ENCODE results near the gene EFEMP1.
A peak's percentile ranks its signal among the peaks of the same experiment; 100 is the strongest.

EFEMP1 gene, protein sequence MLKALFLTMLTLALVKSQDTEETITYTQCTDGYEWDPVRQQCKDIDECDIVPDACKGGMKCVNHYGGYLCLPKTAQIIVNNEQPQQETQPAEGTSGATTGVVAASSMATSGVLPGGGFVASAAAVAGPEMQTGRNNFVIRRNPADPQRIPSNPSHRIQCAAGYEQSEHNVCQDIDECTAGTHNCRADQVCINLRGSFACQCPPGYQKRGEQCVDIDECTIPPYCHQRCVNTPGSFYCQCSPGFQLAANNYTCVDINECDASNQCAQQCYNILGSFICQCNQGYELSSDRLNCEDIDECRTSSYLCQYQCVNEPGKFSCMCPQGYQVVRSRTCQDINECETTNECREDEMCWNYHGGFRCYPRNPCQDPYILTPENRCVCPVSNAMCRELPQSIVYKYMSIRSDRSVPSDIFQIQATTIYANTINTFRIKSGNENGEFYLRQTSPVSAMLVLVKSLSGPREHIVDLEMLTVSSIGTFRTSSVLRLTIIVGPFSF

DNA sequence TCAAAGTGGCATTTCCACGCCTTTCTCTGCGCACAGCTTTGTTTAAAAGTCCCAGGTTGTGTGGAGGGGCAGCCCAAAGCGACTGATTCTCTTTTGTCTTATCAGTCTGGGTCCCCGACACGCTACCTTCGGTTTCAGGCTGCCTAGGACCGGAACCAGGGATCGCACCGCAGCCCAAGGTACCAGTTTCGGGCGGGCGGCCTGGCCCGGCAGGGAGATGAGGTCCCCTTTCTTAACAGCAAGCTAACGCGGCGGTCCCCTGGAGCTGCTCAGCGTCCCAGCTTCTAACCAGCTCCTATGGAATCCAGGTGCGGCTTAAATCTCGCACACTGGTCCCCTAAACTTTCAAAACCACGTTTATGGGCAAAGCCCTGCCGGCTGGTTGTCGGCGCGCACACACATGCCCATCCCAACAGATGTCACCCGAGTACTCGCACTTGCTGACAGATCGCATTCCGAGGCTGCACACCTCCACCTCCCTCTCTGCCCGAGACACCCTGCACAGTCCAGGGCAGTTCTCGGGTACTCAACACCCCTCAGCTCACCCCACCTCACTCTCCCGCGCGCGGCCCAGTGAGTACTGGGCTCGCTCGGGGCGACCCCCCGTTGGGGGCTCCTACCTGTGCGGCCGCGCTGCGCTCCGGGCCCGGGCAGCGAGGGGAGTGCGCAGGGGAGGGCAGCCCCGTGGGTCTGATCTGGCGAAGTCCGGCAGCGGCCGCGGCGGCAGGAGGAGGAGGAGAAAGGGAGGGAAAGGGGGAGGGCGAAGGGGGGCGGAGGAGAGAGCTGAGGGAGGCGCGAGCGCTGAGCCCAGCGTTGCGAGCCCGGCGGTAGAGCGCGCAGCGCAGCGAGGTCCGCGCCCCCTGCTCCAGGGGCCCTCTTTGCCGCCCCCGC, at the start of gene EFEMP1:
EFEMP1 (minus strand) TSS at position 692 of the 891 bp plus-strand sequence. CDS start 1,342 bp downstream, outside the sequence.
- H2AFZ ChIP-seq (ENCODE audit: low read depth, low read length): no peak within 1 kb of the TSS
- H3K36me3 ChIP-seq (ENCODE audit: insufficient read depth, low read length): no peaks in the 10 kb centered on the region
- H3K27me3 ChIP-seq (ENCODE audit: insufficient read depth, low read length): peaks cover 28% of the 10 kb centered on the region
- H3K9me3 ChIP-seq (ENCODE audit: low read length): no peaks in the 10 kb centered on the region
- H3K4me3 ChIP-seq (ENCODE audit: low read length): peak within 1 kb of the TSS; percentile 36
- H3K4me1 ChIP-seq (ENCODE audit: insufficient read depth, low read length): peaks cover 7% of the 10 kb centered on the region

DNA sequence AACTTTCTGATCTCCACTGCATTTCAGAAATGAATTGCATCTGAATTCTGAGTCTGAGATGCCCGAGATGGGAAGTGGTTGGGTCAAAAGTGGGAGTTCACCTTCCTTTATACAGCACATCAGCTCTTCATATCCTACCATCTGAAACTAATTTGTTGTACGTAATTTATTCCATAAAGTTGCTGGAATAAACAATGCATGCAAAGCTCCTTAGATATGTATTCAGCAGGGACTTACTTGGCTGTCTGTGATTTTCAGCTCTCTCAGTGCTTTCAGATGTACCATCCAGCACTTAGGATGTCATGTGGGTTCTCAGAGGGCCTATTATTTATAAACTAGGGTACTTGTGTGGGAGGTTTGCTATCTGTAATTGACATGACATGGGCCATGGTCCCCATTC, 46.9 kb upstream of the EFEMP1 start:
- H3K27me3 ChIP-seq (ENCODE audit: insufficient read depth, low read length): no peaks in the 10 kb centered on the region

DNA sequence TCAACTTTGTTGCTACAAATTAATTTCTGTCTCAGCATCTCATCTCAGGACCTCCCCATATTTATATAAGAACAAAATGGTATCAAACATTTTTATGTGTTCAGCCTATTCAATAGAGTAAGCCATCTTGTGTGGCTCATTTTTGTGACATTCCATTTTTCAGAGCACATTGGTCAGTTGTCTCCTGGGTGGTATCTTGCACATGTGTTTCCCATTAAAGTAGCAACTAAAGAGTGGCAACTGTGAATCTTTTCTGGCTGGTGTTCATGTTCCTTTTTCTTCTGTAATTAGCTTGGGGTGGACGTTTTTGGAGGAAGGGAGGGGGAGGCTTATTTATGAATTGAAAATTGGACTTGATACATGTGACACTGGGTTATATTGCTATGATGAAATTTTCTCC, 45.4 kb upstream of the EFEMP1 start:
- Histone ChIP-seq H3K27me3 (ENCODE audit: insufficient read depth, low read length) (no peaks in the 10 kb centered on the region), H3K4me3 (ENCODE audit: low read length) (no peak overlapping the region), H3K9me3 (ENCODE audit: low read length) (no peaks in the 10 kb centered on the region), H2AFZ (ENCODE audit: low read depth, low read length) (no peak overlapping the region), H3K4me1 (ENCODE audit: insufficient read depth, low read length) (no peaks in the 10 kb centered on the region), H3K36me3 (ENCODE audit: insufficient read depth, low read length) (no peaks in the 10 kb centered on the region)

More for the DNA sequence above, 46.9 kb upstream of the EFEMP1 start:
- Histone ChIP-seq H3K4me1 (ENCODE audit: insufficient read depth, low read length) (no peaks in the 10 kb centered on the region), H2AFZ (ENCODE audit: low read depth, low read length) (no peak overlapping the region), H3K4me3 (ENCODE audit: low read length) (no peak overlapping the region), H3K36me3 (ENCODE audit: insufficient read depth, low read length) (no peaks in the 10 kb centered on the region), H3K9me3 (ENCODE audit: low read length) (no peaks in the 10 kb centered on the region)

DNA sequence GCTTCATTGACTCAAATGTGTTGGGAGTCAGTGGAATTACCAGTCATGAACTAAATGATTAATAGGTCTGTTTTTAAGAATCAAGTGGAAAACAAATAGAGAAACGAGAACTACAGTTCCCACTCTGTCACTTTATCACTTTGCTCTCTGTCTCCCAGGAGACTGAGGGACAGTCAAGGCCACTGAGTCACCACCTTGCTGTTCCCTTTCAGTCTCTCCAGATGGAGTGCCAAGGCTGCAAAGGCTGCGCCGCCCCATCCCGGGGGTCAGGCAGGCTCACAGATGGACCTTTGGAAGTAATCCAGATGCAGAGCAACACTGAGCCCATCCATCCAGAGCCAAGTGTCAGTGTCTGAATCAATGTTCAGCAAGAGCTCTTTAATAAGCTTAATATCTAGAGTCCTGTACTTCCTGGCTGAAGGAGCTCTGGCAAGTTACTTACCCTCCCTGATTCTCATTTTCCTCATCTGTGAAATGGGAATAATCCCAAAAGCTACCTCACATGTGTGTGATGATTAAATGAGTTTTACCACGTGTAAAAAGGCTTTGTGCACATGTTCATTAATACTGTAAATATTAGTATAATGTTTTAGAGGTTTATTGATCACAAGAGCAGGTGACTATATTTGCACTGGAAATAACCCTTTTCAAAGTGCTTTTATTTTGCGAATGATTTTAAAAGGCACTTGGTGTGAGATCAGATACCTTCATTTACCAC, 43.0 kb upstream of the EFEMP1 start:
- no peaks in the 10 kb centered on the region for H3K9me3 ChIP-seq (ENCODE audit: low read length)
- H2AFZ ChIP-seq (ENCODE audit: low read depth, low read length): no peak overlapping the region
- H3K4me1 ChIP-seq (ENCODE audit: insufficient read depth, low read length): no peaks in the 10 kb centered on the region
- no peaks in the 10 kb centered on the region for H3K27me3 ChIP-seq (ENCODE audit: insufficient read depth, low read length)
- no peak overlapping the region for H3K4me3 ChIP-seq (ENCODE audit: low read length)
- no peaks in the 10 kb centered on the region for H3K36me3 ChIP-seq (ENCODE audit: insufficient read depth, low read length)

GRCh38 chr2:55965966-55966365, 42.4 kb upstream of the EFEMP1 start:
- Histone ChIP-seq H3K27me3 (ENCODE audit: insufficient read depth, low read length) (no peaks in the 10 kb centered on the region), H3K4me3 (ENCODE audit: low read length) (no peak overlapping the region), H3K36me3 (ENCODE audit: insufficient read depth, low read length) (no peaks in the 10 kb centered on the region), H3K9me3 (ENCODE audit: low read length) (no peaks in the 10 kb centered on the region), H3K4me1 (ENCODE audit: insufficient read depth, low read length) (no peaks in the 10 kb centered on the region), H2AFZ (ENCODE audit: low read depth, low read length) (no peak overlapping the region)

DNA sequence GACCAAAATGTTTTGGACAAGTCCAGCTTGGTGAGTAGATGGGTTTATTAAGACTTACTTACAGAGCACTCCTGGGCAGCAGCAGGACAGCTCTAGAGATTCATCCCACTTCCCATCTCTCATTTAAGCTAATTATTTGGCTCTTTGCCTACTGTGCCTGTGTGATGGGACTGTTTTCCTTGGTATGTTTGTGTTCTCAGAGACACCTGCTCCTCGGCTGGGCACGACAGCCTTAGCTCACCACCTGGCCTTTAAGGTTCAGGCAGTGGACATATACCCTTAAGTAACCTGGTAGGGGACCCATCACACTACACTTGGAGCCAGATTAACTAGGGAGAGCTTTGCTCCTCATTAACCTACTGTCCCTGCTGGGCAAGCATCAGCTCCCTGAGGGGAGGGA, 41.7 kb upstream of the EFEMP1 start:
- no peaks in the 10 kb centered on the region for H3K4me1 ChIP-seq (ENCODE audit: insufficient read depth, low read length)
- H3K4me3 ChIP-seq (ENCODE audit: low read length): no peak overlapping the region
- no peak overlapping the region for H2AFZ ChIP-seq (ENCODE audit: low read depth, low read length)
- no peaks in the 10 kb centered on the region for H3K27me3 ChIP-seq (ENCODE audit: insufficient read depth, low read length)
- no peaks in the 10 kb centered on the region for H3K36me3 ChIP-seq (ENCODE audit: insufficient read depth, low read length)
- H3K9me3 ChIP-seq (ENCODE audit: low read length): no peaks in the 10 kb centered on the region

DNA sequence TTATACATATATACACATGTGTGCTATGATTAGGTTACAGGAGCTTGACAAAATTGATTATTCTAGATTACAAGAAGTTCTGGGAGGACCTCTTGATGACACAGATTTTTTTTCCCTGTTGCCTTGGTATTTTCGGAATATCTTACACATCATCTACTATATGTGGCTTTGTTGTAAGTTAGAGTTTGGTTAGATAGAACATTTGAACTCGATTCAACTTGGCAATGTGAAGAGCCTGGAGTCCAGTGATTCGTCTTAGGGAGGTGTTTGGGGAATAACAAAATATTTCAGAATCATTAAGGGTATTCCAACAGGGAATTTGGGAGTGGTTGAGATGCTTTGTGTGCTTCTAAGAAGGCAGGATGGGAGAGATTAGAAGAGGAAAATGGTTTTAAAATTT, 39.3 kb upstream of the EFEMP1 start:
- Histone ChIP-seq H3K4me1 (ENCODE audit: insufficient read depth, low read length) (no peaks in the 10 kb centered on the region), H2AFZ (ENCODE audit: low read depth, low read length) (no peak overlapping the region), H3K27me3 (ENCODE audit: insufficient read depth, low read length) (no peaks in the 10 kb centered on the region), H3K9me3 (ENCODE audit: low read length) (no peaks in the 10 kb centered on the region), H3K4me3 (ENCODE audit: low read length) (no peak overlapping the region), H3K36me3 (ENCODE audit: insufficient read depth, low read length) (no peaks in the 10 kb centered on the region)

DNA sequence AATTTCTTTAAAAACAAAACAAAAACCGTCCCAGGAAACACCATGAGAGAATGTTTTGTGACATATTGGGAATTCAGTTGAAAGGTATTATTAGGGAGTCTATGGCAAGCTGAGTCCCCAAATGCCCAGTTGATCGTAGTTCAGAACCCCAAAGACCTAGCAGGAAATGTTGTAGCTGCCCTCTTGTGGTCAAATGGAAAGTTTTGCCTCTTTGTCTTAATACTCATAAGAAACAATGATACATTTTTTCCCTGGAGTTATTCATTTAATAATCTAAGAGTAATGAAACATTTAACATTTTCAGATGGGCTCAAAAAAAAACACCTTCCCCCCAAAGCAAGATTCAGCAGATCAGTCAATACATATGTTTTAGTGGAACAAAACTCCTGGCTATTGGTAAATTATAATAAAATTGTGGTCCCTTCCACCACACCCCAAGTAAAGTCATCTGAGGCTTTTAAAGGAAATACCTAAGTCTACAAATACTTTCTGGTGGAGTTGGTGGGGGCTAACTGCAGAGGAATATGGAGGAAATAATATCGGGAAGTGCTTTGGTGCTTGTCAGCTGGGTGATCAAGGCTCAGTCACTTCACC, 37.8 kb upstream of the EFEMP1 start:
- H3K4me1 ChIP-seq (ENCODE audit: insufficient read depth, low read length): no peaks in the 10 kb centered on the region
- no peak overlapping the region for H3K4me3 ChIP-seq (ENCODE audit: low read length)
- no peaks in the 10 kb centered on the region for H3K36me3 ChIP-seq (ENCODE audit: insufficient read depth, low read length)
- H2AFZ ChIP-seq (ENCODE audit: low read depth, low read length): no peak overlapping the region
- no peaks in the 10 kb centered on the region for H3K27me3 ChIP-seq (ENCODE audit: insufficient read depth, low read length)
- no peaks in the 10 kb centered on the region for H3K9me3 ChIP-seq (ENCODE audit: low read length)

DNA sequence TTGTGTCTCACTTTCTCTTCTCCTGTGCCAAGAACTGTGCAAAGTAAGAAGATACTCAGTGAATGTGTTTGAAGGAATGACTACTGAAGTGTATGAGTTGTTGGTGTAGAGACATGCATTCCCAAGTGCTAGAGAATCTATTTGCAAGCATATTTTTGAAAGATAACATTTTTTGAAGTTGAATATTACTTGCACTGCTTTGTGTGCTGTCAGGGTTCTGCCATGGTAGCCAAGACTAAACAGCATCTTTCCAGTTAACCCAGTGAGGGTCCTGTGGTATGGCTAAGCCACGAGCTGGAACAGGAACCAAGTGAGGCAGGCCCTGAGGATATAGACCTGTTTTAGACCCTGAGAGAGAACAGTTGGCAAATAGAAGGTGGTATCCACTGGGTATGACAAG, 35.2 kb upstream of the EFEMP1 start:
- Histone ChIP-seq H3K9me3 (ENCODE audit: low read length) (no peaks in the 10 kb centered on the region), H3K4me1 (ENCODE audit: insufficient read depth, low read length) (no peaks in the 10 kb centered on the region), H2AFZ (ENCODE audit: low read depth, low read length) (no peak overlapping the region)

GRCh38 chr2:55957142-55957541, 33.6 kb upstream of the EFEMP1 start:
- H2AFZ ChIP-seq (ENCODE audit: low read depth, low read length): no peak overlapping the region
- H3K4me3 ChIP-seq (ENCODE audit: low read length): no peak overlapping the region
- H3K27me3 ChIP-seq (ENCODE audit: insufficient read depth, low read length): no peaks in the 10 kb centered on the region
- H3K4me1 ChIP-seq (ENCODE audit: insufficient read depth, low read length): no peaks in the 10 kb centered on the region
- no peaks in the 10 kb centered on the region for H3K9me3 ChIP-seq (ENCODE audit: low read length)
- H3K36me3 ChIP-seq (ENCODE audit: insufficient read depth, low read length): no peaks in the 10 kb centered on the region

More for the DNA sequence above, 35.2 kb upstream of the EFEMP1 start:
- no peaks in the 10 kb centered on the region for H3K36me3 ChIP-seq (ENCODE audit: insufficient read depth, low read length)
- H3K4me3 ChIP-seq (ENCODE audit: low read length): no peak overlapping the region
- H3K27me3 ChIP-seq (ENCODE audit: insufficient read depth, low read length): no peaks in the 10 kb centered on the region

GRCh38 chr2:55954306-55955035, 30.9 kb upstream of the EFEMP1 start:
- H2AFZ ChIP-seq (ENCODE audit: low read depth, low read length): no peak overlapping the region
- H3K4me1 ChIP-seq (ENCODE audit: insufficient read depth, low read length): no peaks in the 10 kb centered on the region
- no peaks in the 10 kb centered on the region for H3K9me3 ChIP-seq (ENCODE audit: low read length)
- H3K36me3 ChIP-seq (ENCODE audit: insufficient read depth, low read length): no peaks in the 10 kb centered on the region
- H3K27me3 ChIP-seq (ENCODE audit: insufficient read depth, low read length): no peaks in the 10 kb centered on the region
- H3K4me3 ChIP-seq (ENCODE audit: low read length): no peak overlapping the region

- no peaks in the 10 kb centered on the region for H3K27me3 ChIP-seq (ENCODE audit: insufficient read depth, low read length)
- no peaks in the 10 kb centered on the region for H3K36me3 ChIP-seq (ENCODE audit: insufficient read depth, low read length)
- no peaks in the 10 kb centered on the region for H3K9me3 ChIP-seq (ENCODE audit: low read length)
- no peak overlapping the region for H2AFZ ChIP-seq (ENCODE audit: low read depth, low read length)
- no peak overlapping the region for H3K4me3 ChIP-seq (ENCODE audit: low read length)
- H3K4me1 ChIP-seq (ENCODE audit: insufficient read depth, low read length): no peaks in the 10 kb centered on the region
Measured at GRCh38 chr2:55952415-55952814, 28.8 kb upstream of the EFEMP1 start.

Data from neuron (in vitro differentiated cells).